Karpas-422 (cell line): ENCODE results near the gene TECPR2. TPM values are rescaled to one million over a fixed set of nuclear protein-coding genes. Genes with fewer than 3 reads are reported as not detected.

Source experiments
- DNase-seq: peaks from one replicate; pipeline ENCODE4 v3.0.0-alpha.2; 2015
- H2AFZ ChIP-seq: fragments of 200-600 bp; sonication (generic); 2 replicates; pipeline ENCODE4 v1.6.1; 2014; ENCODE audit warnings: antibody characterized with exemption, low read length, mixed read lengths
- H3K27ac ChIP-seq: fragments of 200-600 bp; sonication (generic); 2 replicates; pipeline ENCODE4 v1.5.1; 2014; ENCODE audit warnings: mild to moderate bottlenecking, low read length, moderate library complexity
- H3K27me3 ChIP-seq: fragments of 200-600 bp; sonication (generic); 2 replicates; pipeline ENCODE4 v1.6.1; 2014; ENCODE audit warnings: low read length, mixed read lengths
- H3K36me3 ChIP-seq: fragments of 200-600 bp; sonication (generic); 2 replicates; pipeline ENCODE4 v1.6.1; 2014; ENCODE audit warnings: low read length, mixed read lengths; ENCODE audit not compliant: insufficient read depth
- H3K4me1 ChIP-seq: fragments of 200-600 bp; sonication (generic); 2 replicates; pipeline ENCODE4 v1.6.1; 2014; ENCODE audit warnings: mild to moderate bottlenecking, low read length, mixed read lengths
- H3K4me2 ChIP-seq: fragments of 200-600 bp; sonication (generic); 2 replicates; pipeline ENCODE4 v1.6.1; 2014; ENCODE audit warnings: low read length, low read depth, mild to moderate bottlenecking; ENCODE audit not compliant: poor library complexity, severe bottlenecking
- H3K4me3 ChIP-seq: fragments of 200-600 bp; sonication (generic); 2 replicates; pipeline ENCODE4 v1.5.1; 2014; ENCODE audit warnings: mild to moderate bottlenecking, antibody characterized with exemption, low read length, mixed read lengths
- H3K79me2 ChIP-seq: fragments of 200-600 bp; sonication (generic); 2 replicates; pipeline ENCODE4 v1.6.1; 2014; ENCODE audit warnings: mild to moderate bottlenecking, low read length, mixed read lengths
- H3K9ac ChIP-seq: fragments of 200-600 bp; sonication (generic); 2 replicates; pipeline ENCODE4 v1.6.0; 2014; ENCODE audit warnings: low read length
- H3K9me2 ChIP-seq: fragments of 200-600 bp; sonication (generic), shearing (Covaris generic); replicated peaks from 2 replicates; pipeline ENCODE4 v1.6.0; 2014; ENCODE audit warnings: mild to moderate bottlenecking, low read length, moderate library complexity; ENCODE audit not compliant: insufficient read depth
- H3K9me3 ChIP-seq: fragments of 300-700, 200-600 bp; sonication (generic); 2 replicates; pipeline ENCODE4 v1.6.1; 2014; ENCODE audit warnings: low read length, mixed read lengths
- H4K20me1 ChIP-seq: fragments of 200-600 bp; sonication (generic); 2 replicates; pipeline ENCODE4 v1.6.1; 2014; ENCODE audit warnings: mild to moderate bottlenecking, antibody characterized with exemption, low read length, low read depth; ENCODE audit not compliant: insufficient read depth
- total RNA-seq: library from RNA; depleted of rRNA; stranded (reverse); fragments of >200 nt; shearing (Covaris generic); gene quantifications from 2 replicates; pipeline ENCODE4 v1.2.3, GENCODE V29; 2014; ENCODE audit warnings: low replicate concordance

TECPR2 gene
- total RNA-seq, 1 experiment from 2014 or later, result 10.3 TPM

GRCh38 chr14:102501751-102502315, 139.1 kb downstream of the TECPR2 start:
- Histone ChIP-seq H2AFZ (no peak overlapping the region), H3K9me3 (no peaks in the 10 kb centered on the region), H3K9me2 (no peaks in the 10 kb centered on the region), H3K4me3 (no peak overlapping the region), H3K79me2 (no peaks in the 10 kb centered on the region), H3K9ac (no peak overlapping the region), H3K4me1 (no peaks in the 10 kb centered on the region), H3K27ac (no peak overlapping the region), H3K4me2 (no peak overlapping the region), H3K36me3 (no peaks in the 10 kb centered on the region), H3K27me3 (no peaks in the 10 kb centered on the region), H4K20me1 (no peaks in the 10 kb centered on the region)
- no peak for DNase-seq

- no peaks in the 10 kb centered on the region for H3K36me3 ChIP-seq
- H3K9me3 ChIP-seq, result no peaks in the 10 kb centered on the region
- H3K79me2 ChIP-seq, result no peaks in the 10 kb centered on the region
- no peak overlapping the region for H3K4me2 ChIP-seq
- no peaks in the 10 kb centered on the region for H3K4me1 ChIP-seq
- no peak overlapping the region for H3K9ac ChIP-seq
- no peak overlapping the region for H2AFZ ChIP-seq
- H3K27me3 ChIP-seq, result no peaks in the 10 kb centered on the region
- H3K9me2 ChIP-seq, result no peaks in the 10 kb centered on the region
- no peak overlapping the region for H3K27ac ChIP-seq
- no peak overlapping the region for H3K4me3 ChIP-seq
- no peak for DNase-seq
- no peaks in the 10 kb centered on the region for H4K20me1 ChIP-seq
Measured at GRCh38 chr14:102502571-102502970, 139.8 kb downstream of the TECPR2 start.

GRCh38 chr14:102503641-102504327, 141.0 kb downstream of the TECPR2 start:
- no peak for DNase-seq
- no peak overlapping the region for H2AFZ ChIP-seq

GRCh38 chr14:102504328-102504999, 141.7 kb downstream of the TECPR2 start:
- DNase-seq, result no peak
- H3K4me2 ChIP-seq, result no peak overlapping the region
- H3K4me1 ChIP-seq, result no peaks in the 10 kb centered on the region

More at GRCh38 chr14:102503641-102504327, 141.0 kb downstream of the TECPR2 start:
- no peak overlapping the region for H3K4me2 ChIP-seq
- H4K20me1 ChIP-seq, result no peaks in the 10 kb centered on the region
- no peaks in the 10 kb centered on the region for H3K36me3 ChIP-seq
- no peaks in the 10 kb centered on the region for H3K9me2 ChIP-seq
- H3K27ac ChIP-seq, result no peak overlapping the region
- no peak overlapping the region for H3K9ac ChIP-seq
- no peaks in the 10 kb centered on the region for H3K27me3 ChIP-seq
- no peak overlapping the region for H3K4me3 ChIP-seq
- H3K79me2 ChIP-seq, result no peaks in the 10 kb centered on the region
- H3K4me1 ChIP-seq, result no peaks in the 10 kb centered on the region
- no peaks in the 10 kb centered on the region for H3K9me3 ChIP-seq

GRCh38 chr14:102505000-102505619, 142.4 kb downstream of the TECPR2 start:
- Histone ChIP-seq H3K4me2 (no peak overlapping the region), H3K27ac (no peak overlapping the region), H3K9ac (no peak overlapping the region), H3K79me2 (no peaks in the 10 kb centered on the region), H2AFZ (no peak overlapping the region), H3K4me3 (no peak overlapping the region), H3K9me2 (no peaks in the 10 kb centered on the region), H4K20me1 (no peaks in the 10 kb centered on the region), H3K27me3 (no peaks in the 10 kb centered on the region), H3K36me3 (no peaks in the 10 kb centered on the region), H3K4me1 (no peaks in the 10 kb centered on the region), H3K9me3 (no peaks in the 10 kb centered on the region)
- DNase-seq, result no peak

More at GRCh38 chr14:102504328-102504999, 141.7 kb downstream of the TECPR2 start:
- H3K27ac ChIP-seq, result no peak overlapping the region
- no peaks in the 10 kb centered on the region for H4K20me1 ChIP-seq
- H3K4me3 ChIP-seq, result no peak overlapping the region
- H3K36me3 ChIP-seq, result no peaks in the 10 kb centered on the region
- no peak overlapping the region for H3K9ac ChIP-seq
- no peaks in the 10 kb centered on the region for H3K27me3 ChIP-seq
- no peaks in the 10 kb centered on the region for H3K9me3 ChIP-seq
- no peak overlapping the region for H2AFZ ChIP-seq
- H3K79me2 ChIP-seq, result no peaks in the 10 kb centered on the region
- H3K9me2 ChIP-seq, result no peaks in the 10 kb centered on the region

GRCh38 chr14:102505775-102506625, 143.3 kb downstream of the TECPR2 start:
- H3K4me3 ChIP-seq, result no peak overlapping the region
- H3K4me2 ChIP-seq, result no peak overlapping the region
- no peak overlapping the region for H2AFZ ChIP-seq
- no peak for DNase-seq
- no peak overlapping the region for H3K9ac ChIP-seq
- H3K79me2 ChIP-seq, result no peaks in the 10 kb centered on the region
- no peak overlapping the region for H3K27ac ChIP-seq
- no peaks in the 10 kb centered on the region for H3K9me3 ChIP-seq
- no peaks in the 10 kb centered on the region for H3K4me1 ChIP-seq
- H3K9me2 ChIP-seq, result no peaks in the 10 kb centered on the region
- H3K36me3 ChIP-seq, result no peaks in the 10 kb centered on the region
- no peaks in the 10 kb centered on the region for H3K27me3 ChIP-seq
- H4K20me1 ChIP-seq, result no peaks in the 10 kb centered on the region

- Histone ChIP-seq H3K36me3 (no peaks in the 10 kb centered on the region), H3K4me3 (no peak overlapping the region), H2AFZ (no peak overlapping the region), H3K79me2 (no peaks in the 10 kb centered on the region), H3K4me2 (no peak overlapping the region), H3K9me2 (no peaks in the 10 kb centered on the region), H3K9ac (no peak overlapping the region), H3K27me3 (no peaks in the 10 kb centered on the region), H3K9me3 (no peaks in the 10 kb centered on the region), H3K27ac (no peak overlapping the region), H3K4me1 (no peaks in the 10 kb centered on the region), H4K20me1 (no peaks in the 10 kb centered on the region)
- DNase-seq, result no peak
Measured at GRCh38 chr14:102506626-102506925, 143.8 kb downstream of the TECPR2 start.
